Right cardiac atrium (tissue), 5 donors: Measurements from ENCODE around the gene UBASH3B. TPM values are rescaled to one million over a fixed set of nuclear protein-coding genes. Genes with fewer than 3 reads are reported as not detected.
A peak's percentile ranks its signal among the peaks of the same experiment; 100 is the strongest.

Source experiments
- ATAC-seq, 2 donors: fragments of 200-7000 bp; cut with Tn5 transposase; one replicate each; pipeline versions ENCODE4 v1.8.0 to v1.9.1; 2020; ENCODE audit warnings: moderate library complexity in 2 of 2, mild to moderate bottlenecking in 1 of 2
- DNase-seq, 3 donors: peaks; one replicate each; pipeline ENCODE4 v3.0.0-alpha.2; 2020
- H3K27ac ChIP-seq: one replicate; pipeline ENCODE4 v1.5.1; 2013; ENCODE audit warnings: mild to moderate bottlenecking, low read length, control low read depth, moderate library complexity
- H3K27me3 ChIP-seq: one replicate; pipeline ENCODE4 v1.6.1; 2013; ENCODE audit not compliant: control insufficient read depth, insufficient read depth
- H3K4me1 ChIP-seq: one replicate; pipeline ENCODE4 v1.6.1; 2013; ENCODE audit warnings: low read length; ENCODE audit not compliant: control insufficient read depth, insufficient read depth
- H3K4me3 ChIP-seq: one replicate; pipeline ENCODE4 v1.5.1; 2013; ENCODE audit warnings: low read length, control low read depth
- H3K9me3 ChIP-seq: one replicate; pipeline ENCODE4 v1.6.1; 2013; ENCODE audit warnings: low read length; ENCODE audit not compliant: control insufficient read depth
- WGBS: extraction: QIAGEN DNeasy Blood & Tissue Kit; methylation state at CpG from one replicate; pipeline ENCODE4 v1.1.7; 2013; 5-methylcytosine and 5-hydroxymethylcytosine counted together
- intact Hi-C, 4 donors: fragments of 100-400 bp; cut with DNase I; formaldehyde crosslinking; loops; one replicate each; pipeline versions ENCODE4 v1.11.0 to v1.14.0; 2022 to 2023
- polyA plus RNA-seq: library from polyadenylated mRNA; stranded (reverse); fragments of 200-250 nt; gene quantifications from one replicate; pipeline ENCODE4 v1.2.3, GENCODE V29; 2013
- total RNA-seq, 4 donors: library from RNA; stranded (reverse); fragmentation: NEBNext Ultra II Directional; extraction: Animal tissue kit (Norgen Biotek cat#: 25700); gene quantifications; one replicate each; pipeline ENCODE4 v1.2.1, GENCODE V29; 2021
- donor health status: healthy with polysubstance abuse.
- donor health status: DM: no; HTN: yes; CAD: no.
- donor health status: DM: no; HTN: no; CAD: no.
- donor health status: DM: no; HTN: yes; CAD: no; lungs with severe emphysema.
- donor health status: DM: yes; HTN: yes; CAD: no.

Gene UBASH3B
- total and polyA plus RNA-seq, 5 donors = 0.34 to 2.5 (median 1.6) TPM

- WGBS = 78% methylated on average over 8 of the region's 8 CpGs
- intact Hi-C loops = loop anchor here in 2 of 4 donors (10.0 kb wide), 2 partner anchors 53 to 63 kb away; no protein-coding TSS in a partner anchor
- no peak for DNase-seq
These were observed 136.3 kb downstream of the UBASH3B start for GRCh38 chr11:122791836-122792235.

GRCh38 chr11:122793515-122793914, 138.0 kb downstream of the UBASH3B start:
- Histone ChIP-seq H3K9me3 (no peaks in the 10 kb centered on the region), H3K4me1 (no peaks in the 10 kb centered on the region), H3K4me3 (no peak overlapping the region), H3K27ac (no peak overlapping the region), H3K27me3 (no peaks in the 10 kb centered on the region)
- no peak for ATAC-seq
- intact Hi-C loops = loop anchor here in 2 of 4 donors (10.0 kb wide), 2 partner anchors 51 to 61 kb away; no protein-coding TSS in a partner anchor
- no peak for DNase-seq
- 33% methylated on average over 3 of the region's 3 CpGs for WGBS

More at GRCh38 chr11:122791836-122792235, 136.3 kb downstream of the UBASH3B start:
- Histone ChIP-seq H3K4me1 (no peaks in the 10 kb centered on the region), H3K9me3 (no peaks in the 10 kb centered on the region), H3K4me3 (no peak overlapping the region), H3K27ac (no peak overlapping the region), H3K27me3 (no peaks in the 10 kb centered on the region)
- ATAC-seq = no peak

GRCh38 chr11:122795307-122795706, 139.8 kb downstream of the UBASH3B start:
- intact Hi-C loops = loop anchor here in 2 of 4 donors (10.0 kb wide), 2 partner anchors 49 to 59 kb away; no protein-coding TSS in a partner anchor
- Histone ChIP-seq H3K4me1 (no peaks in the 10 kb centered on the region), H3K9me3 (no peaks in the 10 kb centered on the region), H3K27me3 (no peaks in the 10 kb centered on the region), H3K27ac (no peak overlapping the region), H3K4me3 (no peak overlapping the region)
- ATAC-seq (no peak), DNase-seq (no peak)
- 83% methylated on average over 5 of the region's 5 CpGs for WGBS

- ATAC-seq = peak in 1 of 2 donors; percentile 57
- intact Hi-C loops = loop anchor here in 3 of 4 donors (2.0 to 10.0 kb wide), 3 partner anchors 49 to 59 kb away; no protein-coding TSS in a partner anchor
- WGBS = 60% methylated on average over 11 of the region's 11 CpGs
- no peaks in the 10 kb centered on the region for H3K4me1 ChIP-seq
- H3K27ac ChIP-seq = no peak overlapping the region
- H3K9me3 ChIP-seq = no peaks in the 10 kb centered on the region
- H3K4me3 ChIP-seq = no peak overlapping the region
- no peaks in the 10 kb centered on the region for H3K27me3 ChIP-seq
- DNase-seq = peak; percentile 29 to 70 (median 63)
These were observed 140.7 kb downstream of the UBASH3B start for GRCh38 chr11:122796128-122796717.

- Histone ChIP-seq H3K4me1 (no peaks in the 10 kb centered on the region), H3K9me3 (no peaks in the 10 kb centered on the region), H3K27ac (no peak overlapping the region), H3K27me3 (no peaks in the 10 kb centered on the region), H3K4me3 (no peak overlapping the region)
- intact Hi-C loops = loop anchor here in 3 of 4 donors (2.0 to 10.0 kb wide), 3 partner anchors 47 to 57 kb away; no protein-coding TSS in a partner anchor
- 88% methylated on average over 1 of the region's 1 CpG for WGBS
- ATAC-seq (no peak), DNase-seq (no peak)
These were observed 142.1 kb downstream of the UBASH3B start for GRCh38 chr11:122797651-122798050.

- no peaks in the 10 kb centered on the region for H3K4me1 ChIP-seq
- no peak for DNase-seq
- H3K27me3 ChIP-seq = no peaks in the 10 kb centered on the region
- 64% methylated on average over 4 of the region's 4 CpGs for WGBS
- no peak overlapping the region for H3K4me3 ChIP-seq
- no peak overlapping the region for H3K27ac ChIP-seq
- H3K9me3 ChIP-seq = no peaks in the 10 kb centered on the region
- intact Hi-C loops = loop anchor here in 2 of 4 donors (10.0 kb wide), 2 partner anchors 45 to 55 kb away; no protein-coding TSS in a partner anchor
- ATAC-seq = no peak
These were observed 144.0 kb downstream of the UBASH3B start for GRCh38 chr11:122799406-122800105.

- Histone ChIP-seq H3K9me3 (no peaks in the 10 kb centered on the region), H3K27ac (no peak overlapping the region), H3K27me3 (no peaks in the 10 kb centered on the region), H3K4me3 (no peak overlapping the region), H3K4me1 (no peaks in the 10 kb centered on the region)
- DNase-seq = no peak
- intact Hi-C loops = no loop called here
- ATAC-seq = no peak
- 96% methylated on average over 5 of the region's 5 CpGs for WGBS
These were observed 147.4 kb downstream of the UBASH3B start for GRCh38 chr11:122802876-122803275.

GRCh38 chr11:122803306-122803705, 147.8 kb downstream of the UBASH3B start:
- Histone ChIP-seq H3K4me3 (no peak overlapping the region), H3K4me1 (no peaks in the 10 kb centered on the region), H3K27me3 (no peaks in the 10 kb centered on the region), H3K27ac (no peak overlapping the region), H3K9me3 (no peaks in the 10 kb centered on the region)
- ATAC-seq (no peak), DNase-seq (no peak)
- intact Hi-C loops = no loop called here
- 82% methylated on average over 2 of the region's 2 CpGs for WGBS

- WGBS = 95% methylated on average over 5 of the region's 5 CpGs
- DNase-seq (no peak), ATAC-seq (no peak)
- H3K4me1 ChIP-seq = no peaks in the 10 kb centered on the region
- no peaks in the 10 kb centered on the region for H3K27me3 ChIP-seq
- no peak overlapping the region for H3K27ac ChIP-seq
- H3K9me3 ChIP-seq = no peaks in the 10 kb centered on the region
- intact Hi-C loops = no loop called here
- no peak overlapping the region for H3K4me3 ChIP-seq
These were observed 148.2 kb downstream of the UBASH3B start for GRCh38 chr11:122803716-122804115.

- DNase-seq (no peak), ATAC-seq (no peak)
- H3K27ac ChIP-seq = no peak overlapping the region
- no peaks in the 10 kb centered on the region for H3K27me3 ChIP-seq
- WGBS = 77% methylated on average over 4 of the region's 4 CpGs
- H3K4me3 ChIP-seq = no peak overlapping the region
- H3K4me1 ChIP-seq = no peaks in the 10 kb centered on the region
- no peaks in the 10 kb centered on the region for H3K9me3 ChIP-seq
- intact Hi-C loops = no loop called here
These were observed 148.6 kb downstream of the UBASH3B start for GRCh38 chr11:122804161-122804560.

GRCh38 chr11:122804796-122805195, 149.3 kb downstream of the UBASH3B start:
- no peak for ATAC-seq
- Histone ChIP-seq H3K9me3 (no peaks in the 10 kb centered on the region), H3K4me1 (no peaks in the 10 kb centered on the region), H3K4me3 (no peak overlapping the region), H3K27ac (no peak overlapping the region), H3K27me3 (no peaks in the 10 kb centered on the region)
- WGBS = 86% methylated on average over 6 of the region's 6 CpGs
- intact Hi-C loops = no loop called here
- no peak for DNase-seq
